MM.1S (cell line): ENCODE measurements around the gene KCNH1.

ENCODE experiments used
- DNase-seq: peaks from one replicate; pipeline ENCODE4 v3.0.0-alpha.2; 2015
- H2AFZ ChIP-seq: fragments of 300-600 bp; sonication (generic); 2 replicates; pipeline ENCODE4 v1.6.0; 2016; ENCODE audit warnings: antibody characterized with exemption, low read length
- H3F3A ChIP-seq: fragments of 300-600 bp; sonication (generic); 2 replicates; pipeline ENCODE4 v1.6.1; 2016; ENCODE audit warnings: mild to moderate bottlenecking, antibody characterized with exemption, low read length, moderate library complexity, mixed read lengths; ENCODE audit not compliant: insufficient read depth
- H3K27ac ChIP-seq: fragments of 300-600 bp; sonication (generic); 2 replicates; pipeline ENCODE4 v1.5.1; 2016; ENCODE audit warnings: mild to moderate bottlenecking, low read length
- H3K27me3 ChIP-seq: fragments of 300-600 bp; sonication (generic); replicated peaks from 2 replicates; pipeline ENCODE4 v1.6.0; 2016; ENCODE audit warnings: low read length; ENCODE audit not compliant: insufficient read depth
- H3K36me3 ChIP-seq: fragments of 300-600 bp; sonication (generic); replicated peaks from 2 replicates; pipeline ENCODE4 v1.6.1; 2016; ENCODE audit warnings: mild to moderate bottlenecking, low read length, mixed read lengths; ENCODE audit not compliant: insufficient read depth
- H3K4me1 ChIP-seq: fragments of 300-600 bp; sonication (generic); 2 replicates; pipeline ENCODE4 v1.6.1; 2016; ENCODE audit warnings: low read length, mixed read lengths
- H3K4me2 ChIP-seq: fragments of 300-600 bp; sonication (generic); 2 replicates; pipeline ENCODE4 v1.6.0; 2016; ENCODE audit warnings: low read depth, low read length
- H3K4me3 ChIP-seq: fragments of 300-600 bp; sonication (generic); 2 replicates; pipeline ENCODE4 v1.5.1; 2016; ENCODE audit warnings: low read length, mixed read lengths
- H3K79me2 ChIP-seq: fragments of 300-600 bp; sonication (generic); 2 replicates; pipeline ENCODE4 v1.6.1; 2016; ENCODE audit warnings: mixed run types, low read length, mixed read lengths
- H3K9ac ChIP-seq: fragments of 300-600 bp; sonication (generic); 2 replicates; pipeline ENCODE4 v1.6.1; 2016; ENCODE audit warnings: low read length, mixed read lengths
- H3K9me2 ChIP-seq: fragments of 300-600 bp; sonication (generic); replicated peaks from 2 replicates; pipeline ENCODE4 v1.6.1; 2016; ENCODE audit warnings: mild to moderate bottlenecking, low read length, mixed read lengths; ENCODE audit not compliant: insufficient read depth
- H3K9me3 ChIP-seq: fragments of 300-600 bp; sonication (generic); replicated peaks from 2 replicates; pipeline ENCODE4 v1.6.1; 2016; ENCODE audit warnings: mild to moderate bottlenecking, low read length, mixed read lengths; ENCODE audit not compliant: insufficient read depth
- H4K20me1 ChIP-seq: fragments of 300-600 bp; sonication (generic); 2 replicates; pipeline ENCODE4 v1.6.1; 2016; ENCODE audit warnings: mild to moderate bottlenecking, low read length, moderate library complexity, mixed read lengths; ENCODE audit not compliant: insufficient read depth
- EZH2 ChIP-seq: fragments of 300-600 bp; sonication (generic); optimal IDR thresholded peaks from 2 replicates; pipeline ENCODE3; 2017; ENCODE audit warnings: low read depth, mild to moderate bottlenecking, antibody characterized with exemption, low read length, mixed read lengths
- EZH2phosphoT487 ChIP-seq: fragments of 300-600 bp; sonication (generic); IDR thresholded peaks from 2 replicates; pipeline ENCODE4 v1.6.1; 2018; ENCODE audit warnings: antibody characterized with exemption, low read length
- TF ChIP-seq, protein P1 (sequence below): fragments of 300-600 bp; sonication (generic); IDR thresholded peaks from 2 replicates; pipeline ENCODE4 v1.5.1; 2016; ENCODE audit warnings: antibody characterized with exemption, low read length, mixed read lengths

KCNH1 gene

GRCh38 chr1:211019266-211019665, 114.7 kb downstream of the KCNH1 start:
- no peaks in the 10 kb centered on the region for H4K20me1 ChIP-seq
- H3K27ac ChIP-seq, result no peak overlapping the region
- no peaks in the 10 kb centered on the region for H3K4me1 ChIP-seq
- no peaks in the 10 kb centered on the region for H3F3A ChIP-seq
- H2AFZ ChIP-seq, result no peak overlapping the region
- no peaks in the 10 kb centered on the region for H3K27me3 ChIP-seq
- TF ChIP-seq EZH2phosphoT487 (no peak), EZH2 (no peak)
- TF ChIP-seq, protein P1, sequence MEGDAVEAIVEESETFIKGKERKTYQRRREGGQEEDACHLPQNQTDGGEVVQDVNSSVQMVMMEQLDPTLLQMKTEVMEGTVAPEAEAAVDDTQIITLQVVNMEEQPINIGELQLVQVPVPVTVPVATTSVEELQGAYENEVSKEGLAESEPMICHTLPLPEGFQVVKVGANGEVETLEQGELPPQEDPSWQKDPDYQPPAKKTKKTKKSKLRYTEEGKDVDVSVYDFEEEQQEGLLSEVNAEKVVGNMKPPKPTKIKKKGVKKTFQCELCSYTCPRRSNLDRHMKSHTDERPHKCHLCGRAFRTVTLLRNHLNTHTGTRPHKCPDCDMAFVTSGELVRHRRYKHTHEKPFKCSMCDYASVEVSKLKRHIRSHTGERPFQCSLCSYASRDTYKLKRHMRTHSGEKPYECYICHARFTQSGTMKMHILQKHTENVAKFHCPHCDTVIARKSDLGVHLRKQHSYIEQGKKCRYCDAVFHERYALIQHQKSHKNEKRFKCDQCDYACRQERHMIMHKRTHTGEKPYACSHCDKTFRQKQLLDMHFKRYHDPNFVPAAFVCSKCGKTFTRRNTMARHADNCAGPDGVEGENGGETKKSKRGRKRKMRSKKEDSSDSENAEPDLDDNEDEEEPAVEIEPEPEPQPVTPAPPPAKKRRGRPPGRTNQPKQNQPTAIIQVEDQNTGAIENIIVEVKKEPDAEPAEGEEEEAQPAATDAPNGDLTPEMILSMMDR, result no peak
- no peak for DNase-seq
- H3K36me3 ChIP-seq, result no peaks in the 10 kb centered on the region
- no peak overlapping the region for H3K4me2 ChIP-seq
- no peaks in the 10 kb centered on the region for H3K9me2 ChIP-seq
- no peak overlapping the region for H3K9ac ChIP-seq
- H3K4me3 ChIP-seq, result no peak overlapping the region
- H3K9me3 ChIP-seq, result no peaks in the 10 kb centered on the region
- no peaks in the 10 kb centered on the region for H3K79me2 ChIP-seq

DNA sequence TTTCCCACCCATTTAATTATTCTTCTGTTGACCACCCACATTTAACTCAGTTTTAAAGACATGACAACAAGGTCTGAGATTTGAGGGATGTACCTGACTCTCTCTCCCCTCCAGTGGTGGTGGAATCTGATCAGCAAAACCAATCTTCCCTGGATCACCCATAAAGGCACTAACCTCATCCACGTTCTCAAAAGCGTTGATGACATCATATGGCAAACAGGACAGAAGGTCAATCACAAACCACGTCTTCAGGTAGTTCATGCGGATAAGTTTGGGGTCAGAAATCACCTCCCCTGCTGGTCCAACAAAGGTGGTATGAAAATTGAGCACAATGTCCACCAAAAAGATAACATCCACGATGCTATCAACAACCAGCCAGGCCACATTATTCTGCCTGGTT, 115.3 kb downstream of the KCNH1 start:
- DNase-seq, result no peak
- no peak overlapping the region for H2AFZ ChIP-seq
- H3K4me2 ChIP-seq, result no peak overlapping the region
- H3K79me2 ChIP-seq, result no peaks in the 10 kb centered on the region
- H3K36me3 ChIP-seq, result no peaks in the 10 kb centered on the region
- H3K4me3 ChIP-seq, result no peak overlapping the region
- TF ChIP-seq EZH2 (no peak), EZH2phosphoT487 (no peak)
- TF ChIP-seq, protein P1, result no peak
- no peaks in the 10 kb centered on the region for H4K20me1 ChIP-seq
- no peak overlapping the region for H3K27ac ChIP-seq
- H3K4me1 ChIP-seq, result no peaks in the 10 kb centered on the region
- H3F3A ChIP-seq, result no peaks in the 10 kb centered on the region
- no peaks in the 10 kb centered on the region for H3K27me3 ChIP-seq
- H3K9me2 ChIP-seq, result no peaks in the 10 kb centered on the region
- H3K9me3 ChIP-seq, result no peaks in the 10 kb centered on the region
- no peak overlapping the region for H3K9ac ChIP-seq

- H3K27ac ChIP-seq, result no peak overlapping the region
- H3K9me2 ChIP-seq, result no peaks in the 10 kb centered on the region
Observed at GRCh38 chr1:211017075-211017718, 116.8 kb downstream of the KCNH1 start.

More at GRCh38 chr1:211017075-211017718, 116.8 kb downstream of the KCNH1 start:
- Histone ChIP-seq H3K36me3 (no peaks in the 10 kb centered on the region), H3K9me3 (no peaks in the 10 kb centered on the region), H4K20me1 (no peaks in the 10 kb centered on the region), H3K27me3 (no peaks in the 10 kb centered on the region), H3F3A (no peaks in the 10 kb centered on the region), H3K79me2 (no peaks in the 10 kb centered on the region), H3K4me1 (no peaks in the 10 kb centered on the region), H3K4me2 (no peak overlapping the region), H3K9ac (no peak overlapping the region), H2AFZ (no peak overlapping the region), H3K4me3 (no peak overlapping the region)
- DNase-seq, result no peak
- TF ChIP-seq, protein P1, result no peak
- no peak for TF ChIP-seq EZH2
- TF ChIP-seq EZH2phosphoT487, result no peak
